Natural killer cell (primary cell): ENCODE results near the gene ARNT2. TPM values are rescaled to one million over a fixed set of nuclear protein-coding genes. Genes with fewer than 3 reads are reported as not detected.

Experiments
- ATAC-seq, 3 donors: fragments of 150-1000 bp in 2 of 3; fragments of 200-7000 bp in 1 of 3; cut with Tn5 transposase; 1 replicate in 1 of 3; 2 replicates in 2 of 3; pipeline ENCODE4 v1.10.0; 2021; ENCODE audit warnings: mild to moderate bottlenecking in 2 of 3, moderate library complexity in 2 of 3
- DNase-seq, 2 donors: peaks; one replicate each; pipeline versions ENCODE4 v3.0.0 to v3.0.0-alpha.2; 2013 to 2021; ENCODE audit warnings: mixed read lengths in 1 of 2
- H3K27ac ChIP-seq: one replicate; pipeline ENCODE4 v1.5.1; 2013; ENCODE audit warnings: mild to moderate bottlenecking, low read length
- H3K27me3 ChIP-seq: one replicate; pipeline ENCODE4 v1.6.1; 2013; ENCODE audit warnings: low read length; ENCODE audit not compliant: control insufficient read depth, insufficient read depth
- H3K36me3 ChIP-seq: one replicate; pipeline ENCODE4 v1.6.1; 2013; ENCODE audit warnings: low read length; ENCODE audit not compliant: control insufficient read depth, insufficient read depth
- H3K4me1 ChIP-seq: one replicate; pipeline ENCODE4 v1.6.1; 2013; ENCODE audit warnings: low read length; ENCODE audit not compliant: control insufficient read depth, insufficient read depth
- H3K4me3 ChIP-seq: one replicate; pipeline ENCODE4 v1.5.1; 2013; ENCODE audit warnings: low read length
- H3K9me3 ChIP-seq: one replicate; pipeline ENCODE4 v1.6.1; 2013; ENCODE audit warnings: low read length; ENCODE audit not compliant: control insufficient read depth, insufficient read depth
- H3K27ac Mint-ChIP-seq, 2 donors: one replicate each; pipeline ENCODE4 v1.8.0; 2022; ENCODE audit warnings: mild to moderate bottlenecking in 2 of 2, mixed read lengths in 2 of 2, moderate library complexity in 1 of 2
- H3K27me3 Mint-ChIP-seq, 2 donors: one replicate each; pipeline ENCODE4 v1.8.0; 2022; ENCODE audit warnings: low read depth in 2 of 2, mixed read lengths in 2 of 2
- H3K36me3 Mint-ChIP-seq: one replicate; pipeline ENCODE4 v1.8.0; 2022; ENCODE audit warnings: mixed read lengths
- H3K4me1 Mint-ChIP-seq, 2 donors: one replicate each; pipeline ENCODE4 v1.8.0; 2022; ENCODE audit warnings: mixed read lengths in 2 of 2
- H3K4me3 Mint-ChIP-seq: one replicate; pipeline ENCODE4 v1.8.0; 2022; ENCODE audit warnings: mild to moderate bottlenecking, moderate library complexity, mixed read lengths
- H3K9me3 Mint-ChIP-seq, 2 donors: one replicate each; pipeline ENCODE4 v1.8.0; 2022; ENCODE audit warnings: mixed read lengths in 2 of 2
- WGBS: methylation state at CpG from one replicate; pipeline ENCODE4 v1.1.7; 2013; ENCODE audit warnings: missing lambda C conversion rate; ENCODE audit not compliant: insufficient coverage; 5-methylcytosine and 5-hydroxymethylcytosine counted together
- intact Hi-C: fragments of 100-400 bp; cut with micrococcal nuclease; formaldehyde crosslinking; loops from one replicate; pipeline ENCODE4 v1.14.2; 2022
- total RNA-seq, 4 donors: library from RNA; stranded (reverse); fragments of 120-200 nt in 1 of 4; gene quantifications; one replicate each; pipeline versions ENCODE4 v1.2.3 to v1.2.4, GENCODE V29; 2013 to 2022
- TF ChIP-seq, protein P1 (sequence below): fragments of 200-600 bp; IDR thresholded peaks from one replicate; pipeline ENCODE4 v1.8.0; 2022; ENCODE audit warnings: antibody characterized with exemption

The ARNT2 gene
- total RNA-seq, 3 donors from 2014 or later (not counting 1 experiment from before 2014, with no cell fraction given), result not detected

DNA sequence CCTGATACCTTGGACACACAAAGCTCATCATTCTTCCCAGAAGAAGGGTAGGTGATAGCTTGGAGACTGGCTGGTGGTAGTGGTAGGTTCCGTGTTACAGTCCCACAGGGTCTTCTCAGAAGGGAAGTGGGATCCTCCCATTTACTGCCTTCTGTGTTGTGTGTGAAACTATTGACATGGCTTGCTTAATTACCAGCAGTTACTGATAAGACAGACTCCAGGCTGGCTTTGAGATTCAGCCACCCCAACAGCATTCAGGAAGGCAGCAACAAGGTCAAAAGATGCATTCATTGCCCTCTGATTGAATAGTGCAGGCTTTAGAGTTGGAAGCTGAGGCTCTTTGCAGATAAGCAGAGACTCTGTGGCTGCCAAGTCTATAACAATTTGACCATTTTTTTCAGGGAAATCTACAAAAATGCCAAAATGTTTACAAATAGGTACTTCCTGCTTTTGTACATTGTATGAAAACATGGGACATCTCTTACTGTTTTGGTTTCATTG is 7.7 kb downstream of the ARNT2 start:
- Histone ChIP-seq H3K27me3 (peaks cover 3% of the 10 kb centered on the region), H3K4me1 (no peaks in the 10 kb centered on the region), H3K36me3 (no peaks in the 10 kb centered on the region), H3K9me3 (no peaks in the 10 kb centered on the region), H3K27ac (no peak overlapping the region), H3K4me3 (no peak overlapping the region)
- Mint-ChIP-seq H3K36me3 (no peaks in the 10 kb centered on the region), H3K4me1 (no peaks in the 10 kb centered on the region), H3K4me3 (no peak overlapping the region), H3K27me3 (peaks cover 36 to 47% of the 10 kb centered on the region in 2 donors), H3K27ac (no peak overlapping the region), H3K9me3 (no peaks in the 10 kb centered on the region)
- intact Hi-C loops, result no loop called here
- no peak for ATAC-seq
- no peak for DNase-seq
- TF ChIP-seq, protein P1, sequence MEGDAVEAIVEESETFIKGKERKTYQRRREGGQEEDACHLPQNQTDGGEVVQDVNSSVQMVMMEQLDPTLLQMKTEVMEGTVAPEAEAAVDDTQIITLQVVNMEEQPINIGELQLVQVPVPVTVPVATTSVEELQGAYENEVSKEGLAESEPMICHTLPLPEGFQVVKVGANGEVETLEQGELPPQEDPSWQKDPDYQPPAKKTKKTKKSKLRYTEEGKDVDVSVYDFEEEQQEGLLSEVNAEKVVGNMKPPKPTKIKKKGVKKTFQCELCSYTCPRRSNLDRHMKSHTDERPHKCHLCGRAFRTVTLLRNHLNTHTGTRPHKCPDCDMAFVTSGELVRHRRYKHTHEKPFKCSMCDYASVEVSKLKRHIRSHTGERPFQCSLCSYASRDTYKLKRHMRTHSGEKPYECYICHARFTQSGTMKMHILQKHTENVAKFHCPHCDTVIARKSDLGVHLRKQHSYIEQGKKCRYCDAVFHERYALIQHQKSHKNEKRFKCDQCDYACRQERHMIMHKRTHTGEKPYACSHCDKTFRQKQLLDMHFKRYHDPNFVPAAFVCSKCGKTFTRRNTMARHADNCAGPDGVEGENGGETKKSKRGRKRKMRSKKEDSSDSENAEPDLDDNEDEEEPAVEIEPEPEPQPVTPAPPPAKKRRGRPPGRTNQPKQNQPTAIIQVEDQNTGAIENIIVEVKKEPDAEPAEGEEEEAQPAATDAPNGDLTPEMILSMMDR, result no peak
- WGBS, result 80% methylated on average over 1 of the region's 1 CpG

DNA sequence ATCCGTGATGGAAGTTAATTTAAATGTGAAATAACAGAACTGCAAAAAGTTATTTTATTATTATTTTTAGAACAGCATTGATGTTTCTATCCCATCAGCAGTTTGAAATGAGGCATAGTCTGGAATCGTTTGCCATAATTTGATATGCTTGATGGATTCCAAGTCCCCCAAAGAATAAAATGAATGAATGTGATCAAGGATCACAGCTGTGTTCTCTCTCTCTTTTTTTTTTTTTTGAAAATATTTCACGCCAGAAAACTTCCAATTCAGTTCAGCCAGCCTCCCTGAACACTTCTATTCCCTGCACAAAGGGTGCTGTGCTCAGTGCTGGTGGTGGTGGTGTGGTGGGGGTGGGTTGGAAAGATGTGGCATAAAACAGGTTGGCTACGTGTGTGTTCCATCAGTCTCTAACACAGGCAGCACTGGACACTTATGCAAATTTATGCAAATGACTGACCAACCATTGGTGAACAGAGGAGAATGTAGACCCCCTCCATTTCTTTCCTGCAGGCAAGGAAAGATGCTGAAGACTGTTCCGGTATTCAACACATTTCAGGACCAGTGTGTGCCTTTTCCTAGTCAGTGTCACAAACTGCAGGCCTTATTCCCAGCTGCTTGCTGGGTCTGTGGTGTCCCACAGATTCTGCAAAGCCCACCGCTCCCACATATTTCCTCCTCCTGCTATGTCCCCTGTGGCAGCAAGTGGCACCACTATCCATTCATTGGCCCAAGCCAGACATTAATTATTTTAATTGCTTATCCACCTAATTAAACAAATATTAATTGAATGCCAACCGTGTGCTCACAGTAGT is 10.6 kb downstream of the ARNT2 start:
- Histone ChIP-seq H3K4me3 (no peak overlapping the region), H3K27ac (no peak overlapping the region), H3K36me3 (no peaks in the 10 kb centered on the region), H3K9me3 (no peaks in the 10 kb centered on the region), H3K4me1 (no peaks in the 10 kb centered on the region), H3K27me3 (no peaks in the 10 kb centered on the region)
- 81% methylated on average over 6 of the region's 7 CpGs for WGBS
- ATAC-seq (no peak), DNase-seq (no peak)
- TF ChIP-seq, protein P1, result no peak
- Mint-ChIP-seq H3K36me3 (no peaks in the 10 kb centered on the region), H3K27me3 (peaks cover 23 to 26% of the 10 kb centered on the region in 2 donors), H3K4me1 (no peaks in the 10 kb centered on the region), H3K9me3 (no peaks in the 10 kb centered on the region), H3K27ac (no peak overlapping the region), H3K4me3 (no peak overlapping the region)
- intact Hi-C loops, result no loop called here

DNA sequence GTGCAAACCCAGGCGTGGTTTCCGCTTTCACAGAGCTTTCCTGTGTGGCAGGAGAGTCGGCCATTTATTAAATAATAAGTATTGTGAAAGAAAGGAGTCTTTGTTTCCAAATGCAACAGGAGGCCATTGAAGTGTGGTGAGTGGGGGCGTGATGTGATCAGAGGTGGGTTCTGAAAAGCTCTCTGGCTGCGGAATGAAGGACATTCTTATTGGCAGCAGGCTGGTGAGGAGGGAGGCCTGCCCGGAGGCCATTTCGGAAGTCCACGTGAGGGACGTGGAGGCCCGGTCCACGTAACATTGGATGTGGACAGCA is 11.1 kb downstream of the ARNT2 start:
- Mint-ChIP-seq H3K27me3 (peaks cover 21 to 23% of the 10 kb centered on the region in 2 donors), H3K27ac (no peak overlapping the region), H3K4me1 (no peaks in the 10 kb centered on the region), H3K9me3 (no peaks in the 10 kb centered on the region), H3K4me3 (no peak overlapping the region), H3K36me3 (no peaks in the 10 kb centered on the region)
- Histone ChIP-seq H3K4me3 (no peak overlapping the region), H3K9me3 (no peaks in the 10 kb centered on the region), H3K27ac (no peak overlapping the region), H3K36me3 (no peaks in the 10 kb centered on the region), H3K4me1 (no peaks in the 10 kb centered on the region), H3K27me3 (no peaks in the 10 kb centered on the region)
- intact Hi-C loops, result no loop called here
- ATAC-seq (no peak), DNase-seq (no peak)
- TF ChIP-seq, protein P1, result no peak
- WGBS, result 91% methylated on average over 11 of the region's 11 CpGs

DNA sequence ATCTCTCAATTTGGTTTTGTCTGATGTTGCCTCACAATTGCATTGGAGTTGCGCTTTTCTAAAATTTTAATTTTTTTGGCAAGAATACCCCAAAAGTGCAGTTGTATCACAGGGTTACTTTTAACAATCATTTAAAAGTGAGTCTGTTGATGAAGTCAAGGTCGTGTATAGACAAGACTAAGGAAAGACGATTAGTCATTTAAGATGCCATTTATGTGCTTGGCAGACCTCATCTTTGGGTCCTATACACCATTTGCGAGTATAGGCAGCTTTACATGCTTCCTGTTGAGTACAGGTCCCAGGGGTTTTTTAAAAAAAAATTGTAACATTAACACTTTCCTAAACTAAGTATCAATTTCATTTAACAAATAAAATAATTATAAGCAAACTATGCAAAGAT is 12.5 kb downstream of the ARNT2 start:
- intact Hi-C loops, result no loop called here
- H3K4me1 Mint-ChIP-seq, result no peaks in the 10 kb centered on the region
- H3K36me3 Mint-ChIP-seq, result no peaks in the 10 kb centered on the region
- no peaks in the 10 kb centered on the region for H3K9me3 ChIP-seq
- no peak overlapping the region for H3K27ac ChIP-seq
- H3K4me3 Mint-ChIP-seq, result no peak overlapping the region
- DNase-seq, result no peak
- TF ChIP-seq, protein P1, result no peak
- no peak overlapping the region for H3K4me3 ChIP-seq
- no peaks in the 10 kb centered on the region for H3K27me3 ChIP-seq
- peaks cover 16 to 23% of the 10 kb centered on the region in 2 donors for H3K27me3 Mint-ChIP-seq
- H3K4me1 ChIP-seq, result no peaks in the 10 kb centered on the region
- no peak for ATAC-seq
- H3K9me3 Mint-ChIP-seq, result no peaks in the 10 kb centered on the region
- no peaks in the 10 kb centered on the region for H3K36me3 ChIP-seq
- H3K27ac Mint-ChIP-seq, result no peak overlapping the region
- WGBS, result 76% methylated on average over 4 of the region's 4 CpGs
